ENCODE data around the gene TGM4.
A peak's percentile ranks its signal among the peaks of the same experiment; 100 is the strongest.

Gene TGM4

GRCh38 chr3:44923632-44924456, 49.4 kb downstream of the TGM4 start:
- TF ChIP-seq CTCF (conservative IDR thresholded peaks at IDR 0.05; ENCODE audit: low read depth, low read length), result no peak
- no peak overlapping the region for H3K4me3 ChIP-seq (ENCODE audit: low read depth, low read length)
- peak; percentile 64 for DNase-seq (ENCODE audit: low read depth)

GRCh38 chr3:44924457-44925084, 50.2 kb downstream of the TGM4 start:
- no peak for DNase-seq (ENCODE audit: low read depth)
- H3K4me3 ChIP-seq (ENCODE audit: low read depth, low read length), result no peak overlapping the region
- peak; percentile 8 for TF ChIP-seq CTCF (conservative IDR thresholded peaks at IDR 0.05; ENCODE audit: low read depth, low read length)

GRCh38 chr3:44926172-44926571, 51.8 kb downstream of the TGM4 start:
- no peak for TF ChIP-seq CTCF (conservative IDR thresholded peaks at IDR 0.05; ENCODE audit: low read depth, low read length)
- no peak for DNase-seq (ENCODE audit: low read depth)
- no peak overlapping the region for H3K4me3 ChIP-seq (ENCODE audit: low read depth, low read length)

GRCh38 chr3:44926921-44927320, 52.5 kb downstream of the TGM4 start:
- no peak for TF ChIP-seq CTCF (conservative IDR thresholded peaks at IDR 0.05; ENCODE audit: low read depth, low read length)
- no peak for DNase-seq (ENCODE audit: low read depth)
- H3K4me3 ChIP-seq (ENCODE audit: low read depth, low read length), result no peak overlapping the region

- peak; percentile 4 for TF ChIP-seq CTCF (conservative IDR thresholded peaks at IDR 0.05; ENCODE audit: low read depth, low read length)
Measured at GRCh38 chr3:44927371-44927770, 53.0 kb downstream of the TGM4 start.

GRCh38 chr3:44929782-44930181, 55.4 kb downstream of the TGM4 start:
- no peak for TF ChIP-seq CTCF (conservative IDR thresholded peaks at IDR 0.05; ENCODE audit: low read depth, low read length)
- no peak for DNase-seq (ENCODE audit: low read depth)
- no peak overlapping the region for H3K4me3 ChIP-seq (ENCODE audit: low read depth, low read length)

More at GRCh38 chr3:44927371-44927770, 53.0 kb downstream of the TGM4 start:
- H3K4me3 ChIP-seq (ENCODE audit: low read depth, low read length), result no peak overlapping the region
- DNase-seq (ENCODE audit: low read depth), result no peak

All from choroid plexus epithelial cell (primary cell).